AG09309 (cell line): ENCODE results near the gene HLA-DRB5.

Experiments
- DNase-seq: peaks from one replicate; pipeline ENCODE4 v3.0.0-alpha.2; 2010; ENCODE audit warnings: low read depth
- H3K4me3 ChIP-seq: 2 replicates; pipeline ENCODE4 v1.5.1; 2011; ENCODE audit warnings: mild to moderate bottlenecking, low read depth, low read length, moderate library complexity; ENCODE audit not compliant: control insufficient read depth
- CTCF ChIP-seq: IDR thresholded peaks from 2 replicates; pipeline ENCODE4 v1.5.1; 2011; ENCODE audit warnings: mild to moderate bottlenecking, low read depth, low read length, inconsistent platforms; ENCODE audit not compliant: insufficient read depth, control insufficient read depth; ENCODE audit errors: missing control alignments

The HLA-DRB5 gene

GRCh38 chr6:32565511-32565910 is 35.4 kb upstream of the HLA-DRB5 start:
- DNase-seq, result no peak
- H3K4me3 ChIP-seq, result no peak overlapping the region
- TF ChIP-seq CTCF, result no peak

GRCh38 chr6:32562940-32563339 is 32.9 kb upstream of the HLA-DRB5 start:
- no peak for TF ChIP-seq CTCF
- DNase-seq, result no peak
- no peak overlapping the region for H3K4me3 ChIP-seq

- no peak overlapping the region for H3K4me3 ChIP-seq
- no peak for TF ChIP-seq CTCF
- no peak for DNase-seq
These were observed 29.7 kb upstream of the HLA-DRB5 start for GRCh38 chr6:32559747-32560146.

GRCh38 chr6:32558426-32559057 is 28.5 kb upstream of the HLA-DRB5 start:
- no peak overlapping the region for H3K4me3 ChIP-seq
- no peak for DNase-seq

GRCh38 chr6:32554116-32554965 is 24.3 kb upstream of the HLA-DRB5 start:
- no peak overlapping the region for H3K4me3 ChIP-seq
- DNase-seq, result no peak
- TF ChIP-seq CTCF, result no peak

More at GRCh38 chr6:32558426-32559057, 28.5 kb upstream of the HLA-DRB5 start:
- no peak for TF ChIP-seq CTCF

GRCh38 chr6:32553037-32553742 is 23.1 kb upstream of the HLA-DRB5 start:
- no peak overlapping the region for H3K4me3 ChIP-seq
- no peak for DNase-seq
- TF ChIP-seq CTCF, result no peak
